Stimulated activated CD8-positive, alpha-beta memory T cell treated with anti-CD3 and anti-CD28 coated beads, Interleukin-4, amount 100 ng/mL, for 48 hours (primary cell): ENCODE results near the gene HES5.

ENCODE experiments used
- DNase-seq: peaks from one replicate; pipeline ENCODE4 v3.0.0-alpha.2; 2020

The HES5 gene

GRCh38 chr1:2514863-2515762 lies 14.9 kb downstream of the HES5 start:
- no peak for DNase-seq

GRCh38 chr1:2513939-2514652 lies 16.0 kb downstream of the HES5 start:
- no peak for DNase-seq

- no peak for DNase-seq
Observed at GRCh38 chr1:2512862-2513421, 17.1 kb downstream of the HES5 start.

DNA sequence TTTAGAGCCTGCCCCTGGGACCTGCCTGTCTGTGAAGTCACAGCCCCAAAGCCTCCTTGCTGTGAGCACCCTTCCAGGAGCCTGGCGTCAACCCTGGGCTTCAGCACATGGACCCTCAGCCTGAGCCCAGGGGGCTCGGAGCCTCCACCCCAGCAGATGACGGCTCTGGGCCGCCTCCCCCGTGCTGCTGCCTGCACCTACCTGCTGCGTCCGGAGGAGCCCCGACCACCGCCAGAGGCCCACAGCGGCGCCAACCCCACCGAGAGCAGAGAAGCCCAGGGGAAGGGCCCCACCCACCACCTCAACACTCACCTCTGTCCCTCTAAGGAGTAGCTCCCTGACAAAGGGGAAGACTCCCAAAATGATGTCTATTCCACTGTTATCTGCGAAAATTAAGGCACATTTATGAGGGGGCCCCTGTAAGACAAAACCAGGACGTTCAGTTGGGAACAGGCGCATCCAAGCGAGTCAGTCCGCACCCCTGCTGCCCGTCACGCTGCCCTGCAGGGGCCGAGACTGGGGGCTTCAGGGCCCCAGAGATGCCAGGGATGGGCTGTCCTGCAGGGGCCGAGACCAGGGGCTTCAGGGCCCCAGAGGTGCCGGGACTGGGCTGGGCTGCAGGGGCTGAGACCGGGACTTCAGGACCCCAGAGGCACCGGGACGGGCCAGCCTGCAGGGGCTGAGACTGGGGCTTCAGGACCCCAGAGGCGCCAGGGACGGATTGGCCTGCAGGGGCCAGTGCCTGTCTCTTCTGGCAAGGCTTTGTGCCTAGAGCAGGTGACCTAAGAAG lies 19.5 kb downstream of the HES5 start:
- DNase-seq = no peak

DNA sequence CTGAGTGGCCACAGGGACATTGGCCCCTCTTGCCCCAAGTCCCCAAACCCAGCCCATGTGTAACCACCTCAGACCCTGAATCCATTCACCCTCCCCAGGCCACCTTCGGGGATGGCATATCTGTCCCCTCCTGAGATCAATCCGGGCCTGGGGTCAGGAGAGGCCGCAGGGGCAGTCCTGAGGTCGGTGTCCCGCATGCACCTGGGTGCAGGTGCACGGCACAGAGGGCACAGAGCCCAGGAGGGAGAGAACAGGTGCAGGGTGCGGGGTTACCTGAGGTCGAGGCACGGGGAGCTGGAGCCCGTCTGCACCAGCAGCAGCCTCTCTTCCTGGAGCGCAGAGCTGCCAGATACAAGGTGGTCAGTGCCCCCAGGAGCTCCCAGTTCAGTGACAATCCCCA lies 20.5 kb downstream of the HES5 start:
- no peak for DNase-seq

DNA sequence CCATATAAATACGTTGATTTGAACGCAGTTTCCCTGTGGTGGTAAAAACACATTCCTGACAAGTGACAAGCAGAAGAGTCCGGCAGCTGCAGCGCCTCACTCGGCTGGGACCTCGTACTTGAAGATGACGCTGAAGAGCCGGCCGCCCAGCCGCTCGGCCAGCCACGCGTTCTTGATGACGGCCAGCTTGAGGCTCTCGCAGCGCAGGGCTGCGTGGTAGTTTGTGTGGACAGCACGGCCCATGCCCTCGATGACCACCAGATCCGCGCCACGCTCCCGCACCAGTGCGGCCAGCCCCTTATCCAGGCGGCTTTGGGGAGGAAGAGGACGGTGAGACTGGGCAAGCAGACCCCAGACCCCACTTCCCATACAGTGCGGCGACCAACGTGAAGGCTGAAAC lies 21.3 kb downstream of the HES5 start:
- DNase-seq = no peak

- no peak for DNase-seq
Observed at GRCh38 chr1:2508180-2508579, 21.9 kb downstream of the HES5 start.

GRCh38 chr1:2507744-2508155 lies 22.3 kb downstream of the HES5 start:
- DNase-seq = no peak

DNA sequence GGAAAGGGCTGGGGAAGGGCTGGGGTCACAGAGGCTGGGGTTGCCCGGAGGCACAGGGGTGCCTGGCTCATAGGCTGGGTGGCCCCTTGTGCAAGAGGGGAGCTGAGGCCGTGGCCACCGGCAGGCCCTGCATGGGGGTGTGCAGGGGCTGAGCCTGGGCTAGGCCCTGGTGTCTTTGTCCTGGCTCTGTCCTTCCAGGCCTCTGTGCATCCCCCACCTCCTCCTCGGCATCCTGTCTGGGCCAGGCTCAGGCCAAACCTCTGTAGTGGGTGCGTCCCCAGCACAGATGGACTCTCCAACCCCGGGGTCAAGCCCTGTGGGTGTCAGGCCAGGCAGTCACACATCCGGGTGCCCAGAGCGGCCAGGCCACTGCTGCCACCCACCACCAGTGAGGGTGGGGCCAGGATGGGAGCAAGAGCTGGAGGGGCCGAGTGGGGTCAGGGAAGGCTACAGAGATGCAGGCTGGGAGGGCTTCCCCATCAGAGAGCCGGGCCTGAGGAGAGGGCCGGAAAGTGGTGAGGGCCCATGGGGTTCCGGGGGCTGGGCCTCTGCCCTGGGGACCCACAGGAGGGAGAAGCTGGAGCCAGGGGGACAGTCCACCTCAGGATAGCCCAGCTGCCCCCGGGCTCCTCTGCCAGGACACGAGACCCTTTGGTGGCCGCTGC lies 23.0 kb downstream of the HES5 start:
- no peak for DNase-seq

GRCh38 chr1:2506007-2506860 lies 23.8 kb downstream of the HES5 start:
- no peak for DNase-seq

DNA sequence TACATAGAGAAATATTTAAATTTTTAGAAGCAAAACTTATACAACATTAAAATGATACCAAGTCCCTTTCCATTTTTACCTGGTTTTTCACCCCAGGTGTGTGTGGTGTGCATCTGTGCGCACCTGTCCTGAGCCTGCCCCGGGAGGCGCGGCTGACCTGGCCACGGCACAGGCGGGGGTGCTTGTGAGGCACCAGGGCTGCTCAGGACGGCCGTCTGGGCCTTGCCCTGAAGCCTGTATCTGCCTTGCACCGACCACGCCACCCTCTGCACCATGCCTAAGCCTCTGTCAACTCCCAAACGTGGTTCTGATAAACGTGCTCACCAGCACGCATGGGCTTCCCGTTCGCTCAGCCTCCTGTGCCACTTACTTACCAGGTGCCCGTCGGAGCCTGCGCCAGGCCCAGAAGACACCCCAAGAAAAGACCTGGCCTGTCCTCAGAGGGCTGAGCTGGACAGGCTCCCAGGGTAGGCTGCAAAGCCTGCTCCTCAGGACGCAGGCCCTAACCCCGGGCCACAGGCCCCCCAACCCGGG lies 24.5 kb downstream of the HES5 start:
- no peak for DNase-seq

DNA sequence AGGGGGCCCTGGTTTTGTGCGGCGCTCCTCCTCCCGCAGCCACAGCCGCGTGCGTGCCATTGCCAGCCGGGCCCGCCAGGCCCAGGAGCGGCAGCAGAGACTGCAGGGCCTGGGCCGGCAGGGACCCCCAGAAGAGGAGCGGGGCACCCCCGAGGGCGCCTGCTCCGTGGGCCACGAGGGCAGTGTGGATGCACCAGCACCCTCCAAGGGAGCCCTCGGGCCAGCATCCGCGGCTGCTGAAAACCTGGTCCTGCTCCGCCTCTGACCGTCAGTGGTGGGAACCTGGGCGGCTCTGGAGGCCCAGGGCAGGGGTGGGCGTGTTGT lies 25.2 kb downstream of the HES5 start:
- DNase-seq = no peak

DNA sequence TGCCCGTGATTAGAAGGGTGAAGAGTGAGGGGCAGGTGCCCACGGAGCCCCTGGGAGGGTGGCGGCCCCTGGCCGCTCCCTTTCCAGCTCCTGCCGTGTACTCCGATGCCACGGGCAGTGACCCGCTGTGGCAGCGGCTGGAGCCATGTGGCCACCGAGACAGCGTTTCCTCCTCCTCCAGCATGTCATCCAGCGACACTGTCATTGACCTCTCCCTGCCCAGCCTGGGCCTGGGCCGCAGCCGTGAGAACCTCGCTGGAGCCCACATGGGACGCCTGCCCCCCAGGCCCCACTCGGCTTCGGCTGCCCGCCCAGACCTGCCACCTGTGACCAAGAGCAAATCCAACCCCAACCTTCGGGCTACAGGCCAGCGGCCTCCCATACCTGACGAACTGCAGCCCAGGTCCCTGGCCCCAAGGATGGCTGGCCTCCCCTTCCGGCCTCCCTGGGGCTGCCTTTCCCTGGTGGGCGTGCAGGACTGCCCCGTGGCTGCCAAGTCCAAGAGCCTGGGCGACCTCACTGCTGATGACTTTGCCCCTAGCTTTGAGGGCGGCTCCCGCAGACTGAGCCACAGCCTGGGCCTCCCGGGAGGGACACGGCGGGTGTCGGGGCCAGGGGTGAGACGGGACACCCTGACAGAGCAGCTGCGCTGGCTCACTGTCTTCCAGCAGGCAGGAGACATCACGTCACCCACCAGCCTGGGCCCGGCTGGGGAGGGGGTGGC lies 25.7 kb downstream of the HES5 start:
- no peak for DNase-seq

GRCh38 chr1:2503554-2504224 lies 26.4 kb downstream of the HES5 start:
- DNase-seq = no peak

- DNase-seq = no peak
Observed at GRCh38 chr1:2502661-2503553, 27.2 kb downstream of the HES5 start.

- DNase-seq = no peak
Observed at GRCh38 chr1:2502210-2502609, 27.9 kb downstream of the HES5 start.

- DNase-seq = no peak
Observed at GRCh38 chr1:2501820-2502119, 28.3 kb downstream of the HES5 start.

GRCh38 chr1:2501041-2501819 lies 28.8 kb downstream of the HES5 start:
- DNase-seq = no peak
